HEK293 (cell line): ENCODE results near the gene BANF2.

Experiments used
- CTCF ChIA-PET: fragments of 350-600 bp; formaldehyde crosslinking; extraction: SDS; loops from one replicate; lab custom pipeline; 2021; ENCODE audit warnings: antibody characterized with exemption; lab: Yijun Ruan, JAX
- POLR2A ChIA-PET: fragments of 300-600 bp; formaldehyde crosslinking; extraction: SDS; loops from one replicate; lab custom pipeline; 2020; ENCODE audit warnings: antibody characterized with exemption, inconsistent platforms; lab: Yijun Ruan, JAX
- H3K27ac ChIP-seq: fragments of 200-500 bp; sonication (Bioruptor generic); 2 replicates; pipeline ENCODE4 v1.5.1; 2014; ENCODE audit warnings: low read depth, low read length, control low read depth, inconsistent platforms; ENCODE audit errors: extremely low read depth
- H3K36me3 ChIP-seq, 2 experiments: fragments of 200-500 bp in 1 of 2; sonication (Bioruptor generic) in 1 of 2; 1 replicate in 1 of 2; 2 replicates in 1 of 2; pipeline ENCODE4 v1.5.1; 2014 to 2017; ENCODE audit warnings: inconsistent platforms in 2 of 2, low read length in 2 of 2; ENCODE audit not compliant: control insufficient read depth in 2 of 2, insufficient read depth in 1 of 2
- H3K4me1 ChIP-seq: fragments of 200-500 bp; sonication (Bioruptor generic); 2 replicates; pipeline ENCODE4 v1.5.1; 2014; ENCODE audit warnings: mild to moderate bottlenecking, low read length, inconsistent platforms; ENCODE audit not compliant: control insufficient read depth, insufficient read depth
- H3K4me3 ChIP-seq: 2 replicates; pipeline ENCODE4 v1.5.1; 2011; ENCODE audit warnings: low read depth, mild to moderate bottlenecking, control low read depth, low read length, moderate library complexity
- H3K9me3 ChIP-seq: fragments of 200-500 bp; sonication (Bioruptor generic); 2 replicates; pipeline ENCODE4 v1.5.1; 2014; ENCODE audit warnings: low read depth, low read length, inconsistent platforms; ENCODE audit not compliant: control insufficient read depth, insufficient read depth
- FEZF1 ChIP-seq: fragments of 450-650 bp; formaldehyde crosslinking; IDR thresholded peaks from 2 replicates; pipeline ENCODE4 v1.5.1; 2016; ENCODE audit warnings: missing biosample characterization, missing genetic modification characterization
- GFI1B ChIP-seq: fragments of 450-650 bp; formaldehyde crosslinking; IDR thresholded peaks from 2 replicates; pipeline ENCODE4 v1.5.1; 2016; ENCODE audit warnings: missing biosample characterization, missing genetic modification characterization
- KLF1 ChIP-seq: fragments of 450-650 bp; formaldehyde crosslinking; IDR thresholded peaks from 2 replicates; pipeline ENCODE4 v1.5.1; 2016; ENCODE audit warnings: missing biosample characterization, missing genetic modification characterization
- KLF9 ChIP-seq: fragments of 450-650 bp; formaldehyde crosslinking; IDR thresholded peaks from 2 replicates; pipeline ENCODE4 v1.5.1; 2016; ENCODE audit warnings: missing biosample characterization, missing genetic modification characterization, low read depth
- SCRT2 ChIP-seq: fragments of 450-650 bp; formaldehyde crosslinking; IDR thresholded peaks from 2 replicates; pipeline ENCODE4 v1.5.1; 2016; ENCODE audit warnings: missing biosample characterization, missing genetic modification characterization
- SP2 ChIP-seq: fragments of 450-650 bp; formaldehyde crosslinking; IDR thresholded peaks from 2 replicates; pipeline ENCODE4 v1.5.1; 2016; ENCODE audit warnings: missing biosample characterization, missing genetic modification characterization
- ZBTB1 ChIP-seq: fragments of 450-650 bp; formaldehyde crosslinking; IDR thresholded peaks from 2 replicates; pipeline ENCODE4 v1.5.1; 2016; ENCODE audit warnings: missing biosample characterization, missing genetic modification characterization
- ZBTB20 ChIP-seq: fragments of 450-650 bp; formaldehyde crosslinking; IDR thresholded peaks from 2 replicates; pipeline ENCODE4 v1.5.1; 2016; ENCODE audit warnings: missing biosample characterization, missing genetic modification characterization
- ZEB2 ChIP-seq: fragments of 450-650 bp; formaldehyde crosslinking; IDR thresholded peaks from 2 replicates; pipeline ENCODE4 v1.5.1; 2016; ENCODE audit warnings: missing biosample characterization, missing genetic modification characterization
- ZNF140 ChIP-seq: fragments of 450-650 bp; formaldehyde crosslinking; IDR thresholded peaks from 2 replicates; pipeline ENCODE4 v1.5.1; 2016; ENCODE audit warnings: missing biosample characterization, missing genetic modification characterization
- ZNF175 ChIP-seq: fragments of 450-650 bp; formaldehyde crosslinking; IDR thresholded peaks from 2 replicates; pipeline ENCODE4 v1.5.1; 2016; ENCODE audit warnings: missing biosample characterization, missing genetic modification characterization
- ZNF2 ChIP-seq: fragments of 450-650 bp; formaldehyde crosslinking; IDR thresholded peaks from 2 replicates; pipeline ENCODE4 v1.5.1; 2016; ENCODE audit warnings: missing biosample characterization, missing genetic modification characterization
- ZNF239 ChIP-seq: fragments of 450-650 bp; formaldehyde crosslinking; IDR thresholded peaks from 2 replicates; pipeline ENCODE4 v1.5.1; 2016; ENCODE audit warnings: missing biosample characterization, missing genetic modification characterization
- ZNF324 ChIP-seq: fragments of 450-650 bp; formaldehyde crosslinking; IDR thresholded peaks from 2 replicates; pipeline ENCODE4 v1.5.1; 2016; ENCODE audit warnings: missing biosample characterization, missing genetic modification characterization
- ZNF335 ChIP-seq: fragments of 450-650 bp; formaldehyde crosslinking; conservative IDR thresholded peaks from 2 replicates; pipeline ENCODE4 v1.5.1; 2016; ENCODE audit warnings: missing biosample characterization, missing genetic modification characterization
- ZNF341 ChIP-seq: fragments of 450-650 bp; formaldehyde crosslinking; IDR thresholded peaks from 2 replicates; pipeline ENCODE4; 2016; ENCODE audit warnings: low read depth, missing biosample characterization, missing genetic modification characterization
- ZNF433 ChIP-seq: fragments of 450-650 bp; formaldehyde crosslinking; IDR thresholded peaks from 2 replicates; pipeline ENCODE4 v1.5.1; 2016; ENCODE audit warnings: missing biosample characterization, missing genetic modification characterization, low read depth
- ZNF610 ChIP-seq: fragments of 450-650 bp; formaldehyde crosslinking; IDR thresholded peaks from 2 replicates; pipeline ENCODE4 v1.5.1; 2016; ENCODE audit warnings: missing biosample characterization, missing genetic modification characterization, borderline replicate concordance
- ZNF837 ChIP-seq: fragments of 450-650 bp; formaldehyde crosslinking; IDR thresholded peaks from 2 replicates; pipeline ENCODE4 v1.5.1; 2016; ENCODE audit warnings: missing biosample characterization, missing genetic modification characterization
- TF ChIP-seq, protein P1 (sequence below): fragments of 450-650 bp; formaldehyde crosslinking; IDR thresholded peaks from 2 replicates; pipeline ENCODE4 v1.5.1; 2016; ENCODE audit warnings: missing biosample characterization, missing genetic modification characterization
- TF ChIP-seq, protein P2 (sequence below): fragments of 450-650 bp; formaldehyde crosslinking; IDR thresholded peaks from 2 replicates; pipeline ENCODE4 v1.5.1; 2016; ENCODE audit warnings: missing biosample characterization, missing genetic modification characterization
- TF ChIP-seq, protein P3 (sequence below): fragments of 450-650 bp; formaldehyde crosslinking; IDR thresholded peaks from 2 replicates; pipeline ENCODE4 v1.5.1; 2016; ENCODE audit warnings: missing biosample characterization, missing genetic modification characterization
- TF ChIP-seq, protein P4 (sequence below): fragments of 450-650 bp; formaldehyde crosslinking; IDR thresholded peaks from 2 replicates; pipeline ENCODE4 v1.5.1; 2016; ENCODE audit warnings: missing biosample characterization, missing genetic modification characterization
- TF ChIP-seq, protein P5 (sequence below): fragments of 450-650 bp; formaldehyde crosslinking; IDR thresholded peaks from 2 replicates; pipeline ENCODE4 v1.5.1; 2017; ENCODE audit warnings: missing biosample characterization, missing genetic modification characterization

Gene BANF2

DNA sequence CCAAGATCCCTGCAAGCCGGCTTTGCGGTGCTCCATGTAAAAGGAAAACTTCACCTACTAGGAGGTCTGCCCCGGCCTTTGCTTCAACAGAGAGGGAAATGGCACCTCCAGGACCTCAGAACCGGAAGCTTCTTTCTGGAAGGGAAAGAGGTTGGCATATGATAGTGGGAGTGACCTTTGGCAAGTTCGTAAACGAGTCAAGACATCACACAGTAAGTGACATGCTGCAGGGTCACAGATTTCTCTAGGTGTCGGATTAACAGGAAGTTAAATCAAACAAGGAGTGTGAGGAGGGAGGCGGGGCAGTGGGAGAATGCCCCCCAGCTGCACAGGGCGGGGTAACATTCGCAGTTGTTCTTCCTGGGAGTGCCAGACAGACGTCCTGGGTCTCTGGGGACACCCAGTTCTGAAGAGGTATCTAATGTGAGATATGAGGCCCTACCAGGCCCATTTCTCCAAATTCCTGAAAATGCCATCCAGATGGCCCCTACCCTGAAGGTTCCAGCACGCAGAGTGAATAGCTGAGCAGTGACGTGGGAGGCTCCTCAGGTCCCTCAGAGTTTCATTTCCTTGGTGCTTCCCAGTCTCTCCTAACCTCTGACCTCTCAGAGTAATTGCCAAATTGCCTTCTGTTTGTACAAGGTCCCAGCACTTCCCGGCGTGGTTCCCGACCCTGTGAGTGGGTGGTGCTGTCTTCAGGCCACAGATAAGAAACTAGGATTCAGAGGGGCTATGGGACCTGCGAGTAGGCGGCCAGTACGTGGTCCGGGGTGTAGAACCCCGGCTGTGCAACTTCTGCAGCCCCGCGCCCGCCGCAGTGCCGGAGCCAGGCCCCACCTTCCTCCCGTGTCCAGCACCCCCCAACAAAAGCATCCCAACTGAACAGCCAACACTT lies 19.6 kb upstream of the BANF2 start (continued):
- TF ChIP-seq ZEB2 (tag by site-specific recombination) (peak; percentile 18; the same call in 1 of the 2 replicates), ZBTB20 (tag by site-specific recombination) (peak; percentile 45; the same call in 1 of the 2 replicates), SCRT2 (tag by site-specific recombination) (peak; percentile 88), GFI1B (no peak), SP2 (tag by site-specific recombination) (peak; percentile 77), ZNF341 (tag by site-specific recombination) (peak; percentile 87)

DNA sequence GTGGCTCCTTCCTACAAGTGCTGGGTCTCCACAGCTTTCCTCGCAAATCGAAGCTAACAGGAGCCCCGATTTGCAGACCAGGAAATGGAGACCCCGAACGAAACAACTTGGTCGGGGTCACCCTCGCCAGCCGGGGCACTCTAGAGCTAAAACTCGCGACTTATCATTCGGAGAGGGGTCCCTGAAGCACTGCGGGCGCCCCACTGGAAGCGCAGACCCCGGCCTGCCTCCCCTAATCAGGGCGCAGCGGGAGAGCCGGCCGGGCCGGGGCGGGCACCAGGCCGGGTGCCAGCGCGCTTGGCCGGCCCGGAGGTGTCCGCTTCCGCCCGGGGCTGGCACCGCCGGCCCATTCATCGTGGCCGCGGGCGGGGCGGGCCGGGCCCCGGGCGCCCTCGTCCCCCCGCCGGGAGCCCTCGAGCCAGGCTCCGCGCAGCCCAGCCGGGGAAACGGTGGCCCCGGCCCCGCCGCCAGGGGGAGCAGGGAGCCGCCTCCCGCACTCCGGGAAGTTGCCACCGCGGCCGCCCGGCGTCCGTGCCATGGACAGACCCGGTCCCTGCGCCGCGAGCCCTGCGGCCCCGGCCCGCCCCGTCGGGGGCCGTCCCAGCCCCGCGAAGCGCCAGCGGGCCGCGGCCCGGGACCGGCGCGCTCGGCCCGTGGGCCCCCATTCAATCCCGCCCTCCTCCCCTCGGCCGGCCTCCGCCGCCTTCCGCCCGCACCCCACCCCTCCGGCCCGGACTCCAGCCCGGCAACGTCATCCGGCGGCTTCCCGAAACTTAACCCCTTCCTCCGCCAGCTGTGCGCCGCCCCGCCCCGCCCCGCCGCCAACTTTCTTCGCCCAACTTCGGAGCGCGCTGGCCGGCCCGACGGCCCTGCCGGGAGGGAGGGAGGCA lies 18.7 kb upstream of the BANF2 start:
- CTCF ChIA-PET, result interaction anchor here (0.5 to 1.8 kb wide), 15 partner anchors 15 to 351 kb away, joined by 3 to 10 read pairs (median 4); partner anchors contain the start of gene BANF2
- Histone ChIP-seq H3K4me3 (peak overlapping the region; percentile 72), H3K4me1 (peaks cover 5% of the 10 kb centered on the region; the same call in 1 of the 2 replicates), H3K27ac (peak overlapping the region; percentile 59; the same call in 1 of the 2 replicates), H3K9me3 (no peaks in the 10 kb centered on the region), H3K36me3 (peaks cover 0 to 32% of the 10 kb centered on the region in 2 experiments; a peak in 2 of 3 replicates)
- POLR2A ChIA-PET, result interaction anchor here (1.1 to 2.1 kb wide), 5 partner anchors 48 to 286 kb away, joined by 3 to 16 read pairs (median 9); partner anchors contain the start of genes BFSP1, MGME1 and SNX5
- TF ChIP-seq, protein P1, sequence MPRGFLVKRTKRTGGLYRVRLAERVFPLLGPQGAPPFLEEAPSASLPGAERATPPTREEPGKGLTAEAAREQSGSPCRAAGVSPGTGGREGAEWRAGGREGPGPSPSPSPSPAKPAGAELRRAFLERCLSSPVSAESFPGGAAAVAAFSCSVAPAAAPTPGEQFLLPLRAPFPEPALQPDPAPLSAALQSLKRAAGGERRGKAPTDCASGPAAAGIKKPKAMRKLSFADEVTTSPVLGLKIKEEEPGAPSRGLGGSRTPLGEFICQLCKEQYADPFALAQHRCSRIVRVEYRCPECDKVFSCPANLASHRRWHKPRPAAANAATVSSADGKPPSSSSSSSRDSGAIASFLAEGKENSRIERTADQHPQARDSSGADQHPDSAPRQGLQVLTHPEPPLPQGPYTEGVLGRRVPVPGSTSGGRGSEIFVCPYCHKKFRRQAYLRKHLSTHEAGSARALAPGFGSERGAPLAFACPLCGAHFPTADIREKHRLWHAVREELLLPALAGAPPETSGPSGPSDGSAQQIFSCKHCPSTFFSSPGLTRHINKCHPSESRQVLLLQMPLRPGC (tag by site-specific recombination), result no peak
- TF ChIP-seq FEZF1 (tag by site-specific recombination) (no peak), ZBTB20 (tag by site-specific recombination) (no peak), ZNF2 (no peak), ZNF433 (no peak), ZNF837 (tag by site-specific recombination) (no peak), ZBTB1 (tag by site-specific recombination) (no peak), ZNF610 (tag by site-specific recombination) (no peak), ZNF335 (tag by site-specific recombination) (peak; percentile 4), ZNF140 (no peak), GFI1B (no peak), KLF1 (peak; percentile 54), ZNF239 (no peak), ZNF324 (no peak), SP2 (tag by site-specific recombination) (peak; percentile 37; the same call in 1 of the 2 replicates), ZNF175 (no peak), KLF9 (tag by site-specific recombination) (0 out of 2 replicates have a peak, but pooled peaks have one; percentile 14)
- TF ChIP-seq, protein P2, sequence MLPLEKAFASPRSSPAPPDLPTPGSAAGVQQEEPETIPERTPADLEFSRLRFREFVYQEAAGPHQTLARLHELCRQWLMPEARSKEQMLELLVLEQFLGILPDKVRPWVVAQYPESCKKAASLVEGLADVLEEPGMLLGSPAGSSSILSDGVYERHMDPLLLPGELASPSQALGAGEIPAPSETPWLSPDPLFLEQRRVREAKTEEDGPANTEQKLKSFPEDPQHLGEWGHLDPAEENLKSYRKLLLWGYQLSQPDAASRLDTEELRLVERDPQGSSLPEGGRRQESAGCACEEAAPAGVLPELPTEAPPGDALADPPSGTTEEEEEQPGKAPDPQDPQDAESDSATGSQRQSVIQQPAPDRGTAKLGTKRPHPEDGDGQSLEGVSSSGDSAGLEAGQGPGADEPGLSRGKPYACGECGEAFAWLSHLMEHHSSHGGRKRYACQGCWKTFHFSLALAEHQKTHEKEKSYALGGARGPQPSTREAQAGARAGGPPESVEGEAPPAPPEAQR (tag by site-specific recombination), result no peak
- TF ChIP-seq, protein P3, sequence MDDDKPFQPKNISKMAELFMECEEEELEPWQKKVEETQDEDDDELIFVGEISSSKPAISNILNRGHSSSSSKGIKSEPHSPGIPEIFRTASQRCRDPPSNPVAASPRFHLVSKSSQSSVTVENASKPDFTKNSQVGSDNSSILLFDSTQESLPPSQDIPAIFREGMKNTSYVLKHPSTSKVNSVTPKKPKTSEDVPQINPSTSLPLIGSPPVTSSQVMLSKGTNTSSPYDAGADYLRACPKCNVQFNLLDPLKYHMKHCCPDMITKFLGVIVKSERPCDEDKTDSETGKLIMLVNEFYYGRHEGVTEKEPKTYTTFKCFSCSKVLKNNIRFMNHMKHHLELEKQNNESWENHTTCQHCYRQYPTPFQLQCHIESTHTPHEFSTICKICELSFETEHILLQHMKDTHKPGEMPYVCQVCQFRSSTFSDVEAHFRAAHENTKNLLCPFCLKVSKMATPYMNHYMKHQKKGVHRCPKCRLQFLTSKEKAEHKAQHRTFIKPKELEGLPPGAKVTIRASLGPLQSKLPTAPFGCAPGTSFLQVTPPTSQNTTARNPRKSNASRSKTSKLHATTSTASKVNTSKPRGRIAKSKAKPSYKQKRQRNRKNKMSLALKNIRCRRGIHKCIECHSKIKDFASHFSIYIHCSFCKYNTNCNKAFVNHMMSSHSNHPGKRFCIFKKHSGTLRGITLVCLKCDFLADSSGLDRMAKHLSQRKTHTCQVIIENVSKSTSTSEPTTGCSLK, result no peak
- TF ChIP-seq, protein P4, sequence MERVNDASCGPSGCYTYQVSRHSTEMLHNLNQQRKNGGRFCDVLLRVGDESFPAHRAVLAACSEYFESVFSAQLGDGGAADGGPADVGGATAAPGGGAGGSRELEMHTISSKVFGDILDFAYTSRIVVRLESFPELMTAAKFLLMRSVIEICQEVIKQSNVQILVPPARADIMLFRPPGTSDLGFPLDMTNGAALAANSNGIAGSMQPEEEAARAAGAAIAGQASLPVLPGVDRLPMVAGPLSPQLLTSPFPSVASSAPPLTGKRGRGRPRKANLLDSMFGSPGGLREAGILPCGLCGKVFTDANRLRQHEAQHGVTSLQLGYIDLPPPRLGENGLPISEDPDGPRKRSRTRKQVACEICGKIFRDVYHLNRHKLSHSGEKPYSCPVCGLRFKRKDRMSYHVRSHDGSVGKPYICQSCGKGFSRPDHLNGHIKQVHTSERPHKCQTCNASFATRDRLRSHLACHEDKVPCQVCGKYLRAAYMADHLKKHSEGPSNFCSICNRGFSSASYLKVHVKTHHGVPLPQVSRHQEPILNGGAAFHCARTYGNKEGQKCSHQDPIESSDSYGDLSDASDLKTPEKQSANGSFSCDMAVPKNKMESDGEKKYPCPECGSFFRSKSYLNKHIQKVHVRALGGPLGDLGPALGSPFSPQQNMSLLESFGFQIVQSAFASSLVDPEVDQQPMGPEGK, result no peak
- TF ChIP-seq, protein P5, sequence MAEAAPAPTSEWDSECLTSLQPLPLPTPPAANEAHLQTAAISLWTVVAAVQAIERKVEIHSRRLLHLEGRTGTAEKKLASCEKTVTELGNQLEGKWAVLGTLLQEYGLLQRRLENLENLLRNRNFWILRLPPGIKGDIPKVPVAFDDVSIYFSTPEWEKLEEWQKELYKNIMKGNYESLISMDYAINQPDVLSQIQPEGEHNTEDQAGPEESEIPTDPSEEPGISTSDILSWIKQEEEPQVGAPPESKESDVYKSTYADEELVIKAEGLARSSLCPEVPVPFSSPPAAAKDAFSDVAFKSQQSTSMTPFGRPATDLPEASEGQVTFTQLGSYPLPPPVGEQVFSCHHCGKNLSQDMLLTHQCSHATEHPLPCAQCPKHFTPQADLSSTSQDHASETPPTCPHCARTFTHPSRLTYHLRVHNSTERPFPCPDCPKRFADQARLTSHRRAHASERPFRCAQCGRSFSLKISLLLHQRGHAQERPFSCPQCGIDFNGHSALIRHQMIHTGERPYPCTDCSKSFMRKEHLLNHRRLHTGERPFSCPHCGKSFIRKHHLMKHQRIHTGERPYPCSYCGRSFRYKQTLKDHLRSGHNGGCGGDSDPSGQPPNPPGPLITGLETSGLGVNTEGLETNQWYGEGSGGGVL, result no peak
